Calu3 (cell line): ENCODE measurements around the gene PEX11B. TPM values are rescaled to one million over a fixed set of nuclear protein-coding genes. Genes with fewer than 3 reads are reported as not detected.

ENCODE experiments used
- BruUV-seq: library from RNA; stranded (reverse); fragments of 400-500 nt; replicated peaks from 2 replicates; lab custom pipeline; 2021; lab: Mats Ljungman, UMichigan
- CTCF ChIA-PET: fragments of 300-600 bp; sonication (Branson Sonifier 250); formaldehyde crosslinking; loops from one replicate; lab custom pipeline; 2022; ENCODE audit warnings: antibody characterized with exemption; lab: Charles Lee
- DNase-seq: peaks from one replicate; pipeline ENCODE4 v3.0.0; 2022
- H3K27ac Mint-ChIP-seq: one replicate; pipeline ENCODE4 v1.8.0; 2022; ENCODE audit warnings: mixed read lengths; ENCODE audit not compliant: unreplicated experiment
- H3K27me3 Mint-ChIP-seq: one replicate; pipeline ENCODE4 v1.8.0; 2022; ENCODE audit warnings: mixed read lengths; ENCODE audit not compliant: unreplicated experiment
- H3K36me3 Mint-ChIP-seq: one replicate; pipeline ENCODE4 v1.8.0; 2022; ENCODE audit warnings: mild to moderate bottlenecking, moderate library complexity, mixed read lengths; ENCODE audit not compliant: insufficient read depth, unreplicated experiment
- H3K4me1 Mint-ChIP-seq: one replicate; pipeline ENCODE4 v1.8.0; 2022; ENCODE audit warnings: mild to moderate bottlenecking, low read depth, mixed read lengths; ENCODE audit not compliant: unreplicated experiment
- H3K4me3 Mint-ChIP-seq: one replicate; pipeline ENCODE4 v1.8.0; 2022; ENCODE audit warnings: mild to moderate bottlenecking, low read depth, moderate library complexity, mixed read lengths; ENCODE audit not compliant: unreplicated experiment
- H3K9me3 Mint-ChIP-seq: one replicate; pipeline ENCODE4 v1.8.0; 2022; ENCODE audit warnings: low read depth, mixed read lengths; ENCODE audit not compliant: unreplicated experiment
- CTCF ChIP-seq: fragments of 200-600 bp; IDR thresholded peaks from one replicate; pipeline ENCODE4 v1.8.0; 2022; ENCODE audit warnings: antibody characterized with exemption; ENCODE audit not compliant: unreplicated experiment
- intact Hi-C: fragments of 100-400 bp; cut with micrococcal nuclease; formaldehyde crosslinking; loops from one replicate; pipeline ENCODE4 v1.10.0; 2022; ENCODE audit not compliant: unreplicated experiment
- total RNA-seq: library from RNA; stranded (reverse); gene quantifications from 2 replicates; pipeline ENCODE4 v1.2.3, GENCODE V29; 2022

The PEX11B gene
- total RNA-seq, 1 experiment from 2014 or later, result 27.3 TPM

- H3K27ac Mint-ChIP-seq, result no peak overlapping the region
- CTCF ChIA-PET, result interaction anchor here (1.1 kb wide), 1 partner anchor 18 kb away, joined by 4 read pairs; the partner anchor contains the start of gene NUDT17
- H3K4me1 Mint-ChIP-seq, result peaks cover 2% of the 10 kb centered on the region
- H3K36me3 Mint-ChIP-seq, result peaks cover 19% of the 10 kb centered on the region
- no peak for DNase-seq
- TF ChIP-seq CTCF, result no peak
- no peak overlapping the region for H3K4me3 Mint-ChIP-seq
- BruUV-seq, result no TSS peak
- no peaks in the 10 kb centered on the region for H3K9me3 Mint-ChIP-seq
- peaks cover 44% of the 10 kb centered on the region for H3K27me3 Mint-ChIP-seq
- intact Hi-C loops, result no loop called here
Measured at GRCh38 chr1:145863282-145864018, 55.1 kb downstream of the PEX11B start.

Other genes starting within 250 kb of the PEX11B start
- gene PDZK1, start 211.3 kb downstream of the PEX11B start, total RNA-seq, result 1.3 and 3.3 TPM in 2 replicates
- not detected in 2 replicates for gene CD160, start 199.2 kb downstream of the PEX11B start, total RNA-seq
- 9.5 and 9.9 TPM in 2 replicates for gene RNF115, start 94.6 kb downstream of the PEX11B start, total RNA-seq
- 29.3 and 33.0 TPM in 2 replicates for gene POLR3C, start 94.5 kb downstream of the PEX11B start, total RNA-seq
- gene NUDT17, start 73.1 kb downstream of the PEX11B start, total RNA-seq, result 2.8 and 4.0 TPM in 2 replicates
- gene PIAS3, start 59.6 kb downstream of the PEX11B start, total RNA-seq, result 38.3 and 40.1 TPM in 2 replicates
- gene ANKRD35, start 32.9 kb downstream of the PEX11B start, total RNA-seq, result 0.22 TPM in 1 of 2 replicates, not detected in the other
- 0.34 and 0.68 TPM in 2 replicates for gene ITGA10, start 8.7 kb downstream of the PEX11B start, total RNA-seq
- 167 and 177 TPM in 2 replicates for gene RBM8A, start 8.8 kb upstream of the PEX11B start, total RNA-seq
- 6.3 and 7.2 TPM in 2 replicates for gene LIX1L, start 39.3 kb upstream of the PEX11B start, total RNA-seq
- gene ANKRD34A, start 45.9 kb upstream of the PEX11B start, total RNA-seq, result 0.19 and 0.27 TPM in 2 replicates
- 9.9 and 11.5 TPM in 2 replicates for gene POLR3GL, start 46.0 kb upstream of the PEX11B start, total RNA-seq
- gene TXNIP, start 77.9 kb upstream of the PEX11B start, total RNA-seq, result 18.5 and 27.3 TPM in 2 replicates
- gene HJV, start 103.0 kb upstream of the PEX11B start, total RNA-seq, result not detected in 2 replicates
- gene NBPF10, start 226.1 kb upstream of the PEX11B start, total RNA-seq, result 3.1 and 3.3 TPM in 2 replicates